ENCODE data around the gene CCDC148. TPM values are rescaled to one million over a fixed set of nuclear protein-coding genes. Genes with fewer than 3 reads are reported as not detected.

CCDC148 gene
- polyA plus RNA-seq, 2 of the 4 experiments (the other 2 are of a cell fraction) = 0.41 to 0.85 TPM

DNA sequence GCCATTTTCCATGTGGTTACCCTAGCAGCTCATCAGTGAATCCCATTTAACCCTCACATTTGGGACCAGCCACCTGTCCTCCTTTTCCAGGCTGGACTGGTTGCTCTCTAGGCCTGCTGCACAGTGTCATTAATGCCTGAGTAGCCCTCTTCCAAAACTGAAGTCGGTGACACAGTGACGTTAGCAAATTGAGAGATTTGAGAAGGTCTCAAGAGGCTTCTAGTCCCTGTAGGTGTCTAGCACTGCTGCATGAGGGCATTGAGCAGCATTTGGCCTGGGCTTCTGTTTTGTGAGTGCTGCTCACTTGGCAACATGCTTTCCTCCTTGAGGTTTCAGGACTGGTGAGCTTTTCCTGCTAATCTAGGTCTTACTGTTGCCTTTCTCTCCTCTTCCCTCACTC, 36.9 kb upstream of the CCDC148 start (continued):
- TF ChIP-seq HOXA7 (CRISPR knock-in tag; IDR thresholded peaks at IDR 0.05) = no peak
- no peak for TF ChIP-seq EHF (CRISPR knock-in tag; IDR thresholded peaks at IDR 0.05)
- no peak for TF ChIP-seq POLR2A (IDR thresholded peaks at IDR 0.05; ENCODE audit: low read length)

- Histone ChIP-seq H3K4me3 (no peak overlapping the region), H3K9me3 (no peaks in the 10 kb centered on the region), H3K4me1 (peaks cover 78% of the 10 kb centered on the region), H3K4me2 (no peak overlapping the region), H3K27ac (no peak overlapping the region)
- POLR2A ChIA-PET = no interaction called here
- 92% methylated on average over 4 of the region's 4 CpGs for WGBS (ENCODE audit: missing lambda C conversion rate)
- FAIRE-seq (no peak), DNase-seq (ENCODE audit: low read depth in 1 of 2, low spot score in 1 of 2) (no peak), ATAC-seq (no peak)
- CTCF ChIA-PET = no interaction called here
- TF ChIP-seq RNF2 (IDR thresholded peaks at IDR 0.05; ENCODE audit: borderline replicate concordance, low read depth) (no peak), JUNB (IDR thresholded peaks at IDR 0.05) (no peak), HOXB5 (CRISPR knock-in tag; IDR thresholded peaks at IDR 0.05) (no peak), HDAC2 (IDR thresholded peaks at IDR 0.05) (no peak), CHD4 (IDR thresholded peaks at IDR 0.05; ENCODE audit: borderline replicate concordance) (no peak), ELK1 (IDR thresholded peaks at IDR 0.05; ENCODE audit: low read depth, low read length) (no peak), ESRRA (IDR thresholded peaks at IDR 0.05; ENCODE audit: borderline replicate concordance, low read length) (no peak), POLR2AphosphoS2 (conservative IDR thresholded peaks at IDR 0.05; ENCODE audit: low read length) (no peak), NR3C1 (IDR thresholded peaks at IDR 0.05) (no peak), MAFK (IDR thresholded peaks at IDR 0.05; ENCODE audit: partially characterized antibody) (no peak)
- TF ChIP-seq, protein P1, sequence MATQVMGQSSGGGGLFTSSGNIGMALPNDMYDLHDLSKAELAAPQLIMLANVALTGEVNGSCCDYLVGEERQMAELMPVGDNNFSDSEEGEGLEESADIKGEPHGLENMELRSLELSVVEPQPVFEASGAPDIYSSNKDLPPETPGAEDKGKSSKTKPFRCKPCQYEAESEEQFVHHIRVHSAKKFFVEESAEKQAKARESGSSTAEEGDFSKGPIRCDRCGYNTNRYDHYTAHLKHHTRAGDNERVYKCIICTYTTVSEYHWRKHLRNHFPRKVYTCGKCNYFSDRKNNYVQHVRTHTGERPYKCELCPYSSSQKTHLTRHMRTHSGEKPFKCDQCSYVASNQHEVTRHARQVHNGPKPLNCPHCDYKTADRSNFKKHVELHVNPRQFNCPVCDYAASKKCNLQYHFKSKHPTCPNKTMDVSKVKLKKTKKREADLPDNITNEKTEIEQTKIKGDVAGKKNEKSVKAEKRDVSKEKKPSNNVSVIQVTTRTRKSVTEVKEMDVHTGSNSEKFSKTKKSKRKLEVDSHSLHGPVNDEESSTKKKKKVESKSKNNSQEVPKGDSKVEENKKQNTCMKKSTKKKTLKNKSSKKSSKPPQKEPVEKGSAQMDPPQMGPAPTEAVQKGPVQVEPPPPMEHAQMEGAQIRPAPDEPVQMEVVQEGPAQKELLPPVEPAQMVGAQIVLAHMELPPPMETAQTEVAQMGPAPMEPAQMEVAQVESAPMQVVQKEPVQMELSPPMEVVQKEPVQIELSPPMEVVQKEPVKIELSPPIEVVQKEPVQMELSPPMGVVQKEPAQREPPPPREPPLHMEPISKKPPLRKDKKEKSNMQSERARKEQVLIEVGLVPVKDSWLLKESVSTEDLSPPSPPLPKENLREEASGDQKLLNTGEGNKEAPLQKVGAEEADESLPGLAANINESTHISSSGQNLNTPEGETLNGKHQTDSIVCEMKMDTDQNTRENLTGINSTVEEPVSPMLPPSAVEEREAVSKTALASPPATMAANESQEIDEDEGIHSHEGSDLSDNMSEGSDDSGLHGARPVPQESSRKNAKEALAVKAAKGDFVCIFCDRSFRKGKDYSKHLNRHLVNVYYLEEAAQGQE (IDR thresholded peaks at IDR 0.05) = no peak
These were observed 34.5 kb upstream of the CCDC148 start for GRCh38 chr2:158491072-158491471.

DNA sequence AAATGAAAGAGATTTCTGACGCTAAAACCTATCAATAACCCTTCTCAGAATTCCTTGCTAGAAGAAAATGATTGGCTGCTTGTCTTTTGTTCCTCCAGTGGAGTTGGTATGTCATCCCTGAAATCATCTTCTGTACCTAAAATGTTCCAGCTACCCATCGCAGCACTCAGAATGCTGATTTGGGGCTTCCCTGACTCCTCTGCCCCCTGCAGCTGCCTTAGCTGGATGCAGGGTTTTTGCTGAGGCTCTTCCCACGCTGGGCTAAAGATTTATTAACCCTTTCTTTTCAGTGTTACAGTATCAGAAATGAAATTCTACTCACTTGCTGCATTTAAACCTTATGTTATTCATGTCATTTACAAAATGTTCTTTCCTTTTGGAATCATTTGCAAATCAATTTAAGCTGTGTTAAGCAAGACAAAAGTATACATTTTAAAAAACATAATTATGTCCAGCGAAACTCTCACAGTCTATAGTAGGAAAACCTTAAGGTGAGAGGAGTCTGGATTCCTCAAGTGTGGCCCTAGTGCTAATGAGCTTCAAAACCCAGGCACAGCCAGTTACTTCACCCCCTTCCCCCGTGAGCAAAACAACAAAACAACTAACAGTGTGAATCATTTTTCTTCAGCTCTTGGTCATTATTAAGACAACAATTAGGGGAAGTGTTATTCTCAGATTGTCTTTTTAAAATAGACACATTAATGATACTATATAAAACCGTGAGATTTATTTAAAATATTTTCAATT, 33.0 kb upstream of the CCDC148 start:
- Histone ChIP-seq H3K4me2 (peak overlapping the region; percentile 18; the same call in 1 of the 3 replicates), H3K27ac (no peak overlapping the region), H3K4me1 (peaks cover 65% of the 10 kb centered on the region), H3K9me3 (no peaks in the 10 kb centered on the region), H3K4me3 (no peak overlapping the region)
- 58% methylated on average over 6 of the region's 6 CpGs for WGBS (ENCODE audit: missing lambda C conversion rate)
- no peak for FAIRE-seq
- ChIA-PET POLR2A (interaction anchor here (1.1 kb wide), 1 partner anchor 31 kb away, joined by 3 read pairs; no protein-coding TSS in a partner anchor), CTCF (interaction anchor here (1.3 kb wide), 1 partner anchor 32 kb away, joined by 3 read pairs; no protein-coding TSS in a partner anchor)
- peak in 1 of 2 experiments; percentile 54; a peak in 3 of 6 replicates for ATAC-seq
- no peak for DNase-seq (ENCODE audit: low read depth in 1 of 2, low spot score in 1 of 2)
- TF ChIP-seq CHD2 (IDR thresholded peaks at IDR 0.05; ENCODE audit: low read length, partially characterized antibody) (no peak), KDM5A (IDR thresholded peaks at IDR 0.05) (no peak), BHLHE40 (IDR thresholded peaks at IDR 0.05; ENCODE audit: low read depth, low read length) (no peak), E2F6 (IDR thresholded peaks at IDR 0.05; ENCODE audit: borderline replicate concordance, low read depth) (no peak), FOSB (CRISPR knock-in tag; IDR thresholded peaks at IDR 0.05) (no peak), RNF2 (IDR thresholded peaks at IDR 0.05; ENCODE audit: borderline replicate concordance, low read depth) (no peak), EHF (CRISPR knock-in tag; IDR thresholded peaks at IDR 0.05) (no peak), ZSCAN20 (CRISPR knock-in tag; IDR thresholded peaks at IDR 0.05) (no peak), FOXS1 (CRISPR knock-in tag; IDR thresholded peaks at IDR 0.05) (no peak), RFX5 (IDR thresholded peaks at IDR 0.05) (no peak)
- TF ChIP-seq, protein P1 (IDR thresholded peaks at IDR 0.05) = no peak
- TF ChIP-seq, protein P2, sequence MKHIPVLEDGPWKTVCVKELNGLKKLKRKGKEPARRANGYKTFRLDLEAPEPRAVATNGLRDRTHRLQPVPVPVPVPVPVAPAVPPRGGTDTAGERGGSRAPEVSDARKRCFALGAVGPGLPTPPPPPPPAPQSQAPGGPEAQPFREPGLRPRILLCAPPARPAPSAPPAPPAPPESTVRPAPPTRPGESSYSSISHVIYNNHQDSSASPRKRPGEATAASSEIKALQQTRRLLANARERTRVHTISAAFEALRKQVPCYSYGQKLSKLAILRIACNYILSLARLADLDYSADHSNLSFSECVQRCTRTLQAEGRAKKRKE (CRISPR knock-in tag; IDR thresholded peaks at IDR 0.05; ENCODE audit: low read depth) = no peak
